Neural crest cell (in vitro differentiated cells): ENCODE results near the gene EFCAB14. TPM values are rescaled to one million over a fixed set of nuclear protein-coding genes. Genes with fewer than 3 reads are reported as not detected.
A peak's percentile ranks its signal among the peaks of the same experiment; 100 is the strongest.

Experiments used
- DNase-seq: peaks from one replicate; pipeline ENCODE4 v3.0.0; 2021; ENCODE audit warnings: low read depth, mixed read lengths, low spot score
- H3K27ac Mint-ChIP-seq: one replicate; pipeline ENCODE4 v1.8.0; 2021; ENCODE audit warnings: mild to moderate bottlenecking, mixed read lengths; ENCODE audit not compliant: unreplicated experiment
- H3K27me3 Mint-ChIP-seq: 2 replicates; pipeline ENCODE4 v1.8.0; 2021; ENCODE audit warnings: low read depth, mild to moderate bottlenecking, mixed read lengths
- H3K36me3 Mint-ChIP-seq: 2 replicates; pipeline ENCODE4 v1.8.0; 2021; ENCODE audit warnings: low read depth, mild to moderate bottlenecking, mixed read lengths
- H3K4me1 Mint-ChIP-seq: 2 replicates; pipeline ENCODE4 v1.8.0; 2021; ENCODE audit warnings: mixed read lengths
- H3K4me3 Mint-ChIP-seq: one replicate; pipeline ENCODE4 v1.8.0; 2021; ENCODE audit warnings: mild to moderate bottlenecking, mixed read lengths
- H3K9me3 Mint-ChIP-seq: 2 replicates; pipeline ENCODE4 v1.8.0; 2021; ENCODE audit warnings: mixed read lengths
- CTCF ChIP-seq: fragments of 200-600 bp; sonication (generic); conservative IDR thresholded peaks from 2 replicates; pipeline ENCODE4 v1.5.0; 2021; ENCODE audit warnings: antibody characterized with exemption, mild to moderate bottlenecking
- total RNA-seq: library from RNA; stranded (reverse); gene quantifications from 2 replicates; pipeline ENCODE4 v1.2.1, GENCODE V29; 2021

EFCAB14 gene
- total RNA-seq, 1 donor from 2014 or later, result 33.1 TPM

- H3K27ac Mint-ChIP-seq, result peak overlapping the region; percentile 9
- H3K4me3 Mint-ChIP-seq, result no peak overlapping the region
- H3K9me3 Mint-ChIP-seq, result no peaks in the 10 kb centered on the region
- peaks cover 13% of the 10 kb centered on the region for H3K36me3 Mint-ChIP-seq
- no peaks in the 10 kb centered on the region for H3K27me3 Mint-ChIP-seq
- H3K4me1 Mint-ChIP-seq, result peaks cover 15% of the 10 kb centered on the region
- no peak for DNase-seq
- no peak for TF ChIP-seq CTCF
Measured at GRCh38 chr1:46679789-46680573, 38.9 kb downstream of the EFCAB14 start.

- DNase-seq, result no peak
- TF ChIP-seq CTCF, result no peak
- H3K4me1 Mint-ChIP-seq, result peaks cover 15% of the 10 kb centered on the region
- no peak overlapping the region for H3K4me3 Mint-ChIP-seq
- no peak overlapping the region for H3K27ac Mint-ChIP-seq
- no peaks in the 10 kb centered on the region for H3K27me3 Mint-ChIP-seq
- H3K9me3 Mint-ChIP-seq, result no peaks in the 10 kb centered on the region
- peaks cover 13% of the 10 kb centered on the region for H3K36me3 Mint-ChIP-seq
Measured at GRCh38 chr1:46677339-46677738, 41.6 kb downstream of the EFCAB14 start.

- no peak for TF ChIP-seq CTCF
- peaks cover 13% of the 10 kb centered on the region for H3K36me3 Mint-ChIP-seq
- DNase-seq, result no peak
- no peaks in the 10 kb centered on the region for H3K27me3 Mint-ChIP-seq
- H3K9me3 Mint-ChIP-seq, result no peaks in the 10 kb centered on the region
- H3K4me3 Mint-ChIP-seq, result no peak overlapping the region
- no peak overlapping the region for H3K27ac Mint-ChIP-seq
- peaks cover 7% of the 10 kb centered on the region for H3K4me1 Mint-ChIP-seq
Measured at GRCh38 chr1:46676531-46676930, 42.4 kb downstream of the EFCAB14 start.

- peaks cover 13% of the 10 kb centered on the region for H3K36me3 Mint-ChIP-seq
- H3K27me3 Mint-ChIP-seq, result no peaks in the 10 kb centered on the region
- no peaks in the 10 kb centered on the region for H3K9me3 Mint-ChIP-seq
- no peak for DNase-seq
- H3K27ac Mint-ChIP-seq, result no peak overlapping the region
- H3K4me3 Mint-ChIP-seq, result no peak overlapping the region
- TF ChIP-seq CTCF, result no peak
- no peaks in the 10 kb centered on the region for H3K4me1 Mint-ChIP-seq
Measured at GRCh38 chr1:46675549-46676314, 43.2 kb downstream of the EFCAB14 start.

- no peak for TF ChIP-seq CTCF
- H3K27ac Mint-ChIP-seq, result no peak overlapping the region
Measured at GRCh38 chr1:46673749-46674182, 45.1 kb downstream of the EFCAB14 start.

More at GRCh38 chr1:46673749-46674182, 45.1 kb downstream of the EFCAB14 start:
- Mint-ChIP-seq H3K9me3 (no peaks in the 10 kb centered on the region), H3K4me3 (no peak overlapping the region), H3K27me3 (no peaks in the 10 kb centered on the region), H3K4me1 (no peaks in the 10 kb centered on the region), H3K36me3 (peaks cover under 1% of the 10 kb centered on the region)
- DNase-seq, result no peak
